Measurements from ENCODE around the gene RFX2.

DNA sequence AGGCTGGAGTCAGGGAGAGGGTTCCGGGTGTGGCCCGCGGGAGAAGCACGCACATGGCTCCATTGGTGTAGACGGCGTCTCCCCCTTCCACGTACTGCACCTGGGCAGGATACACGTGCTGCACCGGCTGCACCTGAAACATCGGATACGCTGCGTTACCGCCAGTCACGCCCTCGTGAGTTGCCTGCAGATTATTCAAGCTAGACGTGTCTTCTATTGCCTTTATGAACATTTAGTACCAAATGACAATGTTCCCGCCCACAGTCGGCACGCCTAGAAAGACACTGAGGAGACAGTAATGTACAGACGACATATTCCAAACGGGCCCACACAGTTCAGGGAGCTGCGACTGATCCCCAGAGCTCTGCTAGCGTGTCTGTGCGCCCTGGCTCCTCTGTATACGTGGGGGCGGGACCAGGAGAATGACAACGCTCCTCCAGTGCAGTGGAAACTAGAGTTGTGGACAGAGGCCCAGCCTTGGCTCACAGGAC lies 68.3 kb downstream of the RFX2 start:
- TF ChIP-seq, protein P1, sequence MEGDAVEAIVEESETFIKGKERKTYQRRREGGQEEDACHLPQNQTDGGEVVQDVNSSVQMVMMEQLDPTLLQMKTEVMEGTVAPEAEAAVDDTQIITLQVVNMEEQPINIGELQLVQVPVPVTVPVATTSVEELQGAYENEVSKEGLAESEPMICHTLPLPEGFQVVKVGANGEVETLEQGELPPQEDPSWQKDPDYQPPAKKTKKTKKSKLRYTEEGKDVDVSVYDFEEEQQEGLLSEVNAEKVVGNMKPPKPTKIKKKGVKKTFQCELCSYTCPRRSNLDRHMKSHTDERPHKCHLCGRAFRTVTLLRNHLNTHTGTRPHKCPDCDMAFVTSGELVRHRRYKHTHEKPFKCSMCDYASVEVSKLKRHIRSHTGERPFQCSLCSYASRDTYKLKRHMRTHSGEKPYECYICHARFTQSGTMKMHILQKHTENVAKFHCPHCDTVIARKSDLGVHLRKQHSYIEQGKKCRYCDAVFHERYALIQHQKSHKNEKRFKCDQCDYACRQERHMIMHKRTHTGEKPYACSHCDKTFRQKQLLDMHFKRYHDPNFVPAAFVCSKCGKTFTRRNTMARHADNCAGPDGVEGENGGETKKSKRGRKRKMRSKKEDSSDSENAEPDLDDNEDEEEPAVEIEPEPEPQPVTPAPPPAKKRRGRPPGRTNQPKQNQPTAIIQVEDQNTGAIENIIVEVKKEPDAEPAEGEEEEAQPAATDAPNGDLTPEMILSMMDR (IDR thresholded peaks at IDR 0.05), result no peak
- no peak for TF ChIP-seq POLR2A (IDR thresholded peaks at IDR 0.05)

Measured in ovary (tissue), 3 donors.